Uterus (tissue), 4 donors: ENCODE results near the gene QSOX2. TPM values are rescaled to one million over a fixed set of nuclear protein-coding genes. Genes with fewer than 3 reads are reported as not detected.

ENCODE experiments used
- DNase-seq, 2 donors: peaks; one replicate each; pipeline ENCODE4 v3.0.0-alpha.2; 2019 to 2020
- H3K27ac ChIP-seq, 2 donors: fragments of 200-600 bp; sonication (generic); 1 replicate in 1 of 2; 2 replicates in 1 of 2; pipeline ENCODE4 v1.5.1; 2016 to 2018
- H3K27me3 ChIP-seq, 2 donors: fragments of 200-600 bp; sonication (generic); one replicate each; pipeline ENCODE4 v1.5.1; 2018 to 2019; ENCODE audit warnings: control low read depth in 1 of 2
- H3K36me3 ChIP-seq, 2 donors: fragments of 200-600 bp; sonication (generic); one replicate each; pipeline ENCODE4 v1.5.1; 2019; ENCODE audit warnings: control low read depth in 1 of 2
- H3K4me1 ChIP-seq, 2 donors: fragments of 200-600 bp; sonication (generic); one replicate each; pipeline ENCODE4 v1.5.1; 2018 to 2019; ENCODE audit warnings: control low read depth in 1 of 2
- H3K4me3 ChIP-seq, 2 donors: fragments of 200-600 bp; sonication (generic); 1 replicate in 1 of 2; 2 replicates in 1 of 2; pipeline ENCODE4 v1.5.1; 2018 to 2019; ENCODE audit warnings: mild to moderate bottlenecking in 1 of 2
- H3K9me3 ChIP-seq, 2 donors: fragments of 200-600 bp; sonication (generic); one replicate each; pipeline ENCODE4 v1.5.1; 2019; ENCODE audit warnings: control low read depth in 1 of 2
- CTCF ChIP-seq, 4 experiments: fragments of 200-600 bp in 2 of 4; fragments of 450-650 bp in 2 of 4; sonication (generic) in 2 of 4; IDR thresholded peaks; one replicate each; pipeline ENCODE4 v1.5.1; 2016 to 2019; ENCODE audit warnings: antibody characterized with exemption in 4 of 4, mild to moderate bottlenecking in 2 of 4, moderate library complexity in 1 of 4
- POLR2A ChIP-seq, 2 donors: fragments of 450-650 bp; IDR thresholded peaks; one replicate each; pipeline ENCODE4 v1.6.1; 2016; ENCODE audit warnings: antibody characterized with exemption in 2 of 2, mild to moderate bottlenecking in 1 of 2, moderate library complexity in 1 of 2
- intact Hi-C: fragments of 100-400 bp; cut with DNase I; formaldehyde crosslinking; loops from one replicate; pipeline ENCODE4 v1.15.1; 2023; ENCODE audit warnings: low total_unique reads
- total RNA-seq, 4 donors: library from RNA; depleted of rRNA in 3 of 4; stranded (reverse); fragments of >200 nt in 3 of 4; gene quantifications; one replicate each; pipeline versions ENCODE4 v1.1.0 to v1.2.4, GENCODE V29; 2014 to 2023
- donor health status: DM: yes; HTN: yes; CAD: no.

QSOX2 gene
- total RNA-seq, 4 donors from 2014 or later: 5.6 to 13.1 (median 9.2) TPM

GRCh38 chr9:136178061-136178772, 67.4 kb downstream of the QSOX2 start:
- DNase-seq: no peak
- no peaks in the 10 kb centered on the region for H3K27me3 ChIP-seq
- H3K4me1 ChIP-seq: no peaks in the 10 kb centered on the region
- no peak overlapping the region for H3K4me3 ChIP-seq
- TF ChIP-seq CTCF (IDR thresholded peaks at IDR 0.05) (no peak), POLR2A (IDR thresholded peaks at IDR 0.05) (no peak)
- no peaks in the 10 kb centered on the region for H3K9me3 ChIP-seq
- intact Hi-C loops: no loop called here
- H3K36me3 ChIP-seq: no peaks in the 10 kb centered on the region
- no peak overlapping the region for H3K27ac ChIP-seq

- no peaks in the 10 kb centered on the region for H3K4me1 ChIP-seq
- intact Hi-C loops: no loop called here
- H3K27me3 ChIP-seq: no peaks in the 10 kb centered on the region
- no peak for TF ChIP-seq POLR2A (IDR thresholded peaks at IDR 0.05)
- H3K27ac ChIP-seq: no peak overlapping the region
- no peak overlapping the region for H3K4me3 ChIP-seq
- DNase-seq: no peak
- no peaks in the 10 kb centered on the region for H3K36me3 ChIP-seq
- H3K9me3 ChIP-seq: no peaks in the 10 kb centered on the region
These were observed 68.4 kb downstream of the QSOX2 start for GRCh38 chr9:136177224-136177623.

GRCh38 chr9:136175616-136176197, 69.9 kb downstream of the QSOX2 start:
- intact Hi-C loops: no loop called here
- H3K27me3 ChIP-seq: peaks cover 0 to 4% of the 10 kb centered on the region in 2 donors
- H3K4me3 ChIP-seq: no peak overlapping the region
- H3K9me3 ChIP-seq: no peaks in the 10 kb centered on the region
- no peak overlapping the region for H3K27ac ChIP-seq
- no peaks in the 10 kb centered on the region for H3K36me3 ChIP-seq
- H3K4me1 ChIP-seq: no peaks in the 10 kb centered on the region
- TF ChIP-seq CTCF (IDR thresholded peaks at IDR 0.05) (no peak), POLR2A (IDR thresholded peaks at IDR 0.05) (no peak)
- no peak for DNase-seq

GRCh38 chr9:136174779-136175615, 70.6 kb downstream of the QSOX2 start:
- no peak for DNase-seq
- Histone ChIP-seq H3K4me3 (no peak overlapping the region), H3K9me3 (no peaks in the 10 kb centered on the region), H3K27ac (no peak overlapping the region), H3K4me1 (no peaks in the 10 kb centered on the region), H3K36me3 (no peaks in the 10 kb centered on the region), H3K27me3 (peaks cover 0 to 4% of the 10 kb centered on the region in 2 donors)
- TF ChIP-seq CTCF (IDR thresholded peaks at IDR 0.05) (no peak), POLR2A (IDR thresholded peaks at IDR 0.05) (no peak)
- intact Hi-C loops: no loop called here

GRCh38 chr9:136173648-136174290, 71.8 kb downstream of the QSOX2 start:
- Histone ChIP-seq H3K36me3 (no peaks in the 10 kb centered on the region), H3K4me3 (no peak overlapping the region), H3K4me1 (no peaks in the 10 kb centered on the region), H3K27me3 (peaks cover 0 to 4% of the 10 kb centered on the region in 2 donors), H3K27ac (no peak overlapping the region), H3K9me3 (no peaks in the 10 kb centered on the region)
- intact Hi-C loops: no loop called here
- TF ChIP-seq CTCF (IDR thresholded peaks at IDR 0.05) (no peak), POLR2A (IDR thresholded peaks at IDR 0.05) (no peak)
- no peak for DNase-seq
